IMR-90 (cell line): ENCODE results near the gene HS6ST2. TPM values are rescaled to one million over a fixed set of nuclear protein-coding genes. Genes with fewer than 3 reads are reported as not detected.

Experiments used
- ATAC-seq: fragments of 200-7000 bp; cut with Tn5 transposase; 2 replicates; pipeline ENCODE4 v1.9.1; 2020; ENCODE audit warnings: low read depth, mild to moderate bottlenecking, moderate library complexity
- BruUV-seq: library from RNA; stranded (reverse); fragments of 400-500 nt; replicated peaks from 2 replicates; lab custom pipeline; 2021; lab: Mats Ljungman, UMichigan
- CTCF ChIA-PET: fragments of 300-600 bp; formaldehyde crosslinking; extraction: SDS; loops from one replicate; lab custom pipeline; 2021; ENCODE audit warnings: antibody characterized with exemption; lab: Yijun Ruan, JAX
- POLR2A ChIA-PET: fragments of 300-600 bp; sonication (Branson Sonifier 250); formaldehyde crosslinking; loops from one replicate; lab custom pipeline; 2022; ENCODE audit warnings: antibody characterized with exemption; ENCODE audit not compliant: unreplicated experiment; lab: Charles Lee
- DNase-seq: peaks from one replicate; pipeline ENCODE4 v3.0.0; 2013
- H2AFZ ChIP-seq: replicated peaks from 2 replicates; pipeline ENCODE3; 2013; ENCODE audit warnings: low read length, mild to moderate bottlenecking; ENCODE audit not compliant: poor library complexity
- H2AK5ac ChIP-seq: 2 replicates; pipeline ENCODE4 v1.6.1; 2013; ENCODE audit warnings: low read depth, low read length, inconsistent platforms
- H2AK9ac ChIP-seq: replicated peaks from 2 replicates; pipeline ENCODE3; 2013; ENCODE audit warnings: mild to moderate bottlenecking, low read depth, low read length, moderate library complexity; ENCODE audit not compliant: poor library complexity
- H2BK120ac ChIP-seq: 2 replicates; pipeline ENCODE4 v1.6.1; 2013; ENCODE audit warnings: low read depth, low read length, inconsistent platforms
- H2BK15ac ChIP-seq: 3 replicates; pipeline ENCODE4 v1.6.1; 2013; ENCODE audit warnings: low read depth, low read length, inconsistent platforms
- H2BK20ac ChIP-seq: 2 replicates; pipeline ENCODE4 v1.6.1; 2013; ENCODE audit warnings: low read depth, mild to moderate bottlenecking, inconsistent platforms, low read length, moderate library complexity
- H2BK5ac ChIP-seq: 2 replicates; pipeline ENCODE4 v1.6.1; 2013; ENCODE audit warnings: mild to moderate bottlenecking, low read depth, low read length, inconsistent platforms; ENCODE audit not compliant: poor library complexity, severe bottlenecking
- H3K14ac ChIP-seq: replicated peaks from 2 replicates; pipeline ENCODE4 v1.6.1; 2013; ENCODE audit warnings: low read depth, low read length, inconsistent platforms
- H3K18ac ChIP-seq: 2 replicates; pipeline ENCODE4 v1.6.1; 2013; ENCODE audit warnings: low read depth, low read length, control low read depth
- H3K23ac ChIP-seq: 2 replicates; pipeline ENCODE4 v1.6.1; 2013; ENCODE audit warnings: low read depth, low read length, inconsistent platforms
- H3K27ac ChIP-seq: 2 replicates; pipeline ENCODE4 v1.5.1; 2013; ENCODE audit warnings: mild to moderate bottlenecking, control low read depth, low read length; ENCODE audit not compliant: insufficient read depth
- H3K27me3 ChIP-seq: 2 replicates; pipeline ENCODE4 v1.6.1; 2013; ENCODE audit warnings: low read length; ENCODE audit not compliant: control insufficient read depth, insufficient read depth
- H3K36me3 ChIP-seq: 2 replicates; pipeline ENCODE4 v1.6.1; 2013; ENCODE audit warnings: low read length, mixed read lengths; ENCODE audit not compliant: control insufficient read depth, insufficient read depth
- H3K4ac ChIP-seq: 2 replicates; pipeline ENCODE4 v1.6.1; 2013; ENCODE audit warnings: low read depth, low read length, inconsistent platforms
- H3K4me1 ChIP-seq: 2 replicates; pipeline ENCODE4 v1.6.1; 2013; ENCODE audit warnings: low read length, mixed read lengths; ENCODE audit not compliant: control insufficient read depth, insufficient read depth
- H3K4me2 ChIP-seq: 2 replicates; pipeline ENCODE4 v1.6.1; 2013; ENCODE audit warnings: low read depth, mild to moderate bottlenecking, control low read depth, low read length, moderate library complexity
- H3K4me3 ChIP-seq: 2 replicates; pipeline ENCODE4 v1.5.1; 2013; ENCODE audit warnings: low read depth, mild to moderate bottlenecking, control low read depth, low read length, moderate library complexity; ENCODE audit not compliant: insufficient read depth
- H3K56ac ChIP-seq: 2 replicates; pipeline ENCODE4 v1.6.1; 2013; ENCODE audit warnings: low read length, inconsistent platforms; ENCODE audit not compliant: insufficient read depth; ENCODE audit errors: extremely low read depth
- H3K79me1 ChIP-seq, 2 experiments: 2 replicates each; pipeline ENCODE4 v1.6.1; 2013; ENCODE audit warnings: low read length in 2 of 2, inconsistent platforms in 1 of 2, low read depth in 1 of 2
- H3K9ac ChIP-seq: 2 replicates; pipeline ENCODE4 v1.6.1; 2013; ENCODE audit warnings: low read depth, low read length, control low read depth
- H3K9me1 ChIP-seq: 2 replicates; pipeline ENCODE4 v1.6.1; 2013; ENCODE audit warnings: low read length, inconsistent platforms; ENCODE audit not compliant: insufficient read depth
- H3K9me3 ChIP-seq: 2 replicates; pipeline ENCODE4 v1.6.1; 2013; ENCODE audit warnings: low read length; ENCODE audit not compliant: control insufficient read depth, insufficient read depth
- H4K20me1 ChIP-seq: 2 replicates; pipeline ENCODE4 v1.6.1; 2013; ENCODE audit warnings: low read length, inconsistent platforms; ENCODE audit not compliant: insufficient read depth
- H4K5ac ChIP-seq: 2 replicates; pipeline ENCODE4 v1.6.1; 2013; ENCODE audit warnings: mild to moderate bottlenecking, low read depth, low read length, control low read depth
- H4K8ac ChIP-seq, 2 experiments: 2 replicates each; pipeline ENCODE4 v1.6.1; 2013; ENCODE audit warnings: low read depth in 2 of 2, low read length in 2 of 2, control low read depth in 1 of 2, inconsistent platforms in 1 of 2
- H4K91ac ChIP-seq: 2 replicates; pipeline ENCODE4 v1.6.1; 2013; ENCODE audit warnings: low read depth, low read length, inconsistent platforms; ENCODE audit not compliant: insufficient read depth
- BHLHE40 ChIP-seq: fragments of 150-350 bp; IDR thresholded peaks from 2 replicates; pipeline ENCODE4 v1.6.1; 2016; ENCODE audit warnings: mild to moderate bottlenecking, low read depth, low read length
- CEBPB ChIP-seq: IDR thresholded peaks from 2 replicates; pipeline ENCODE4 v1.6.1; 2012; ENCODE audit warnings: low read depth, low read length, improper control_type of control experiment
- FOS ChIP-seq: fragments of 150-350 bp; IDR thresholded peaks from 2 replicates; pipeline ENCODE4 v1.6.1; 2016; ENCODE audit warnings: low read depth, low read length
- MAFK ChIP-seq: IDR thresholded peaks from 2 replicates; pipeline ENCODE4 v1.6.1; 2012; ENCODE audit warnings: low read depth, low read length, improper control_type of control experiment
- MAZ ChIP-seq: IDR thresholded peaks from 2 replicates; pipeline ENCODE4 v1.6.1; 2012; ENCODE audit warnings: low read depth, mild to moderate bottlenecking, low read length, improper control_type of control experiment, moderate library complexity, borderline replicate concordance
- MXI1 ChIP-seq: IDR thresholded peaks from 2 replicates; pipeline ENCODE4 v1.6.1; 2012; ENCODE audit warnings: low read depth, mild to moderate bottlenecking, low read length, moderate library complexity, borderline replicate concordance
- SMC3 ChIP-seq: fragments of 150-350 bp; IDR thresholded peaks from 2 replicates; pipeline ENCODE4 v1.6.1; 2016; ENCODE audit warnings: low read depth, mild to moderate bottlenecking, antibody characterized with exemption, low read length, moderate library complexity
- dilution Hi-C: fragments of 300-500 bp; cut with HindIII; formaldehyde crosslinking; loops from one replicate; pipeline ENCODE4 v1.14.3; 2018; ENCODE audit warnings: low sequenced_read_pairs; ENCODE audit not compliant: unreplicated experiment
- in situ Hi-C: fragments of 300-500 bp; cut with MboI; formaldehyde crosslinking; loops from 3 replicates; pipeline ENCODE4 v1.14.3; 2019; ENCODE audit warnings: low sequenced_read_pairs, inconsistent platforms, mixed read lengths
- intact Hi-C: fragments of 100-400 bp; cut with micrococcal nuclease; formaldehyde crosslinking; loops from 2 replicates; pipeline ENCODE4 v1.10.0; 2022
- polyA plus RNA-seq, 3 experiments: library from polyadenylated mRNA; depleted of rRNA; stranded (reverse); fragments of >200 nt; gene quantifications; 2 replicates each; pipeline ENCODE4 v1.2.3, GENCODE V29; 2012; ENCODE audit warnings: low replicate concordance in 1 of 3
- total RNA-seq: library from RNA; depleted of rRNA; stranded (reverse); fragments of >200 nt; gene quantifications from 2 replicates; pipeline ENCODE4 v1.2.3, GENCODE V29; 2012
- TF ChIP-seq, protein P1 (sequence below): fragments of 150-350 bp; IDR thresholded peaks from 2 replicates; pipeline ENCODE4 v1.6.1; 2017; ENCODE audit warnings: mild to moderate bottlenecking, antibody characterized with exemption, low read length, low read depth
- TF ChIP-seq, protein P2 (sequence below): conservative IDR thresholded peaks from 2 replicates; pipeline ENCODE4 v1.5.1; 2012; ENCODE audit warnings: mild to moderate bottlenecking, low read depth, low read length, improper control_type of control experiment

The HS6ST2 gene
- total and polyA plus RNA-seq, 2 of the 4 experiments (the other 2 are of a cell fraction), result not detected

DNA sequence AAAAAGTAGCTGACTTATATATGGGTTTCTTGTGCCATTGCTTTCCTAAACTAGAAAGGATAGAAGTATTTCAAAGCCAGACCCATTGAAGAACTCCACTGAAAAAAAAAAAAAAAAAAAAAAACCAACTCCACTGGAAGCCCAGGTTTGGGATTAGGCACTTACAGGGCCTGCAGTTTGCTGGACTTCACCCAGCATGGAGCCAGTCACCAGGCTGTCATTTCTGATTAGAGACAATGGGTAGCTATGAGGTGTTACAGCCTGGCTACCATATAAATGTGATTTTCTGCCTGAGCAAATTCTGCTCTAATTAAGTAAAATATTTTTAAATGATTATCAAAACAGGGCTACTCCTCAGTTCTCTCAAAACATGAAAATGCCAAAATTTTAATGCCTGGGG, 49.5 kb downstream of the HS6ST2 start:
- ATAC-seq (no peak), DNase-seq (no peak)
- Histone ChIP-seq H2AFZ (no peak overlapping the region), H3K27ac (no peak overlapping the region), H2BK20ac (no peak overlapping the region), H3K9me1 (no peaks in the 10 kb centered on the region), H2AK9ac (no peak overlapping the region), H3K36me3 (no peaks in the 10 kb centered on the region), H3K4ac (no peak overlapping the region), H2BK5ac (no peak overlapping the region), H3K9me3 (peaks cover 4% of the 10 kb centered on the region; the same call in 1 of the 2 replicates), H3K18ac (no peak overlapping the region), H4K5ac (no peak overlapping the region), H3K56ac (no peak overlapping the region), H3K27me3 (no peaks in the 10 kb centered on the region; the same call in 1 of the 2 replicates), H4K91ac (no peak overlapping the region), H3K4me1 (no peaks in the 10 kb centered on the region), H4K8ac (no peak overlapping the region), H3K79me1 (no peaks in the 10 kb centered on the region), H3K23ac (no peak overlapping the region), H3K4me2 (no peak overlapping the region), H2BK15ac (no peak overlapping the region), H2AK5ac (no peak overlapping the region), H3K4me3 (no peak overlapping the region), H4K20me1 (no peaks in the 10 kb centered on the region), H3K9ac (no peak overlapping the region), H2BK120ac (no peak overlapping the region), H3K14ac (no peak overlapping the region)
- TF ChIP-seq, protein P1, sequence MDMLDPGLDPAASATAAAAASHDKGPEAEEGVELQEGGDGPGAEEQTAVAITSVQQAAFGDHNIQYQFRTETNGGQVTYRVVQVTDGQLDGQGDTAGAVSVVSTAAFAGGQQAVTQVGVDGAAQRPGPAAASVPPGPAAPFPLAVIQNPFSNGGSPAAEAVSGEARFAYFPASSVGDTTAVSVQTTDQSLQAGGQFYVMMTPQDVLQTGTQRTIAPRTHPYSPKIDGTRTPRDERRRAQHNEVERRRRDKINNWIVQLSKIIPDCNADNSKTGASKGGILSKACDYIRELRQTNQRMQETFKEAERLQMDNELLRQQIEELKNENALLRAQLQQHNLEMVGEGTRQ, result no peak
- TF ChIP-seq, protein P2, sequence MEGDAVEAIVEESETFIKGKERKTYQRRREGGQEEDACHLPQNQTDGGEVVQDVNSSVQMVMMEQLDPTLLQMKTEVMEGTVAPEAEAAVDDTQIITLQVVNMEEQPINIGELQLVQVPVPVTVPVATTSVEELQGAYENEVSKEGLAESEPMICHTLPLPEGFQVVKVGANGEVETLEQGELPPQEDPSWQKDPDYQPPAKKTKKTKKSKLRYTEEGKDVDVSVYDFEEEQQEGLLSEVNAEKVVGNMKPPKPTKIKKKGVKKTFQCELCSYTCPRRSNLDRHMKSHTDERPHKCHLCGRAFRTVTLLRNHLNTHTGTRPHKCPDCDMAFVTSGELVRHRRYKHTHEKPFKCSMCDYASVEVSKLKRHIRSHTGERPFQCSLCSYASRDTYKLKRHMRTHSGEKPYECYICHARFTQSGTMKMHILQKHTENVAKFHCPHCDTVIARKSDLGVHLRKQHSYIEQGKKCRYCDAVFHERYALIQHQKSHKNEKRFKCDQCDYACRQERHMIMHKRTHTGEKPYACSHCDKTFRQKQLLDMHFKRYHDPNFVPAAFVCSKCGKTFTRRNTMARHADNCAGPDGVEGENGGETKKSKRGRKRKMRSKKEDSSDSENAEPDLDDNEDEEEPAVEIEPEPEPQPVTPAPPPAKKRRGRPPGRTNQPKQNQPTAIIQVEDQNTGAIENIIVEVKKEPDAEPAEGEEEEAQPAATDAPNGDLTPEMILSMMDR, result no peak
- TF ChIP-seq MAFK (no peak), MAZ (no peak), CEBPB (no peak), BHLHE40 (no peak), SMC3 (no peak), FOS (no peak), MXI1 (no peak)
- ChIA-PET POLR2A (no interaction called here), CTCF (no interaction called here)
- in situ Hi-C loops, result no loop called here
- no TSS peak for BruUV-seq
- intact Hi-C loops, result no loop called here
- dilution Hi-C loops, result no loop called here
